ENCODE measurements around the gene PLTP. TPM values are rescaled to one million over a fixed set of nuclear protein-coding genes. Genes with fewer than 3 reads are reported as not detected.

The PLTP gene
- total RNA-seq, 2 donors from 2014 or later = 6.6 to 12.1 TPM

DNA sequence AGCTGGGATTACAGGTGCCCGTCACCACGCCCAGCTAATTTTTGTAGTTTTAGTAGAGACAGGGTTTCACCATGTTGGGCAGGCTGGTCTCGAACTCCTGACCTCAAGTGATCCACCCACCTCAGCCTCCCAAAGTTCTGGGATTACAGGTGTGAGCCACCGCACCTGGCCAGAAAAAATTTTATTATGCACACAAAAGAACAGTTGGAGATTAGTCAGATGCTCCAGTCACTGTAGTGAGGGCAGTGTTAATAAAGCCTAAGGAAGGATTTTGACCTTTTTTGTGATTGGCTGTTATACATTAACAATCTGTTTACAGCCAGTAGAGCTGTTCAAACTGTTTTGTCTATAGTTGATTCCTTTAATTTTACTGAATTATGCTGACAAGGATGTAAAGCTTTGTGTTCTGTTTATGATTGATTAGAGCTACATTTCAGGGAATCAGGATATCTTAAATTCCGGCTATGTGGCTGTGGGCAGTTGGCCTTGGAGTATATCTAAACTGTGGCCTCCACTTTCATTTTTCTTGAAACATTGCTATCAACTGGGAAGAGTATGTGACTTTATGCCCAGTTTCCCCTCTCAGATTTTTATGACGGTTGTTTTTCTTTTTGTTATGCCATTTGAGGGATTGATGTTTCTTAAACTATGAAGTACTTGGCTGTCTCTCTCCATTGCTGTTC, 44.7 kb downstream of the PLTP start:
- H3K4me3 Mint-ChIP-seq = no peak overlapping the region
- no peak overlapping the region for H3K27ac Mint-ChIP-seq
- no peaks in the 10 kb centered on the region for H3K27me3 Mint-ChIP-seq
- no peak for ATAC-seq (replicated peaks)
- H3K36me3 Mint-ChIP-seq (ENCODE audit: low read depth) = peaks cover 3% of the 10 kb centered on the region
- H3K9me3 Mint-ChIP-seq = no peaks in the 10 kb centered on the region
- no peaks in the 10 kb centered on the region for H3K4me1 Mint-ChIP-seq

DNA sequence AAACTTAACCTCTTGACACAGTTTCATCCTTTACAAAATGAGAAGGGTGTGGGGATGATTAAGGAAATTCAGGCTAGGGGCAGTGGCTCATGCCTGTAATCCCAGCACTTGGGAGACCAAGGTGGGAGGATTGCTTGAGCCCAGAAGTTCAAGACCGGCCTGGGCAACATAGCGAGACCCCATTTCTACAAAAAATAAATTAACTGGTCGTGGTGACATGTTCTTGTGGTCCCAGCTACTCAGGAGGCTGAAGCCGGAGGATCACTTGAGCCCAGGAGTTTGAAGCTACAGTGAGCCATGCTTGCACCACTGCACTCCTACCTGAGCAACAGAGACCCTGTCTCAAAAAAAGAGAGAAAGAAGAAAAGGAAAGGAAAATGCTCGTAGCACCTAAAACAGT, 45.5 kb downstream of the PLTP start:
- Mint-ChIP-seq H3K27me3 (no peaks in the 10 kb centered on the region), H3K9me3 (no peaks in the 10 kb centered on the region), H3K4me3 (no peak overlapping the region), H3K27ac (no peak overlapping the region), H3K36me3 (ENCODE audit: low read depth) (no peaks in the 10 kb centered on the region), H3K4me1 (no peaks in the 10 kb centered on the region)
- ATAC-seq (replicated peaks) = no peak

DNA sequence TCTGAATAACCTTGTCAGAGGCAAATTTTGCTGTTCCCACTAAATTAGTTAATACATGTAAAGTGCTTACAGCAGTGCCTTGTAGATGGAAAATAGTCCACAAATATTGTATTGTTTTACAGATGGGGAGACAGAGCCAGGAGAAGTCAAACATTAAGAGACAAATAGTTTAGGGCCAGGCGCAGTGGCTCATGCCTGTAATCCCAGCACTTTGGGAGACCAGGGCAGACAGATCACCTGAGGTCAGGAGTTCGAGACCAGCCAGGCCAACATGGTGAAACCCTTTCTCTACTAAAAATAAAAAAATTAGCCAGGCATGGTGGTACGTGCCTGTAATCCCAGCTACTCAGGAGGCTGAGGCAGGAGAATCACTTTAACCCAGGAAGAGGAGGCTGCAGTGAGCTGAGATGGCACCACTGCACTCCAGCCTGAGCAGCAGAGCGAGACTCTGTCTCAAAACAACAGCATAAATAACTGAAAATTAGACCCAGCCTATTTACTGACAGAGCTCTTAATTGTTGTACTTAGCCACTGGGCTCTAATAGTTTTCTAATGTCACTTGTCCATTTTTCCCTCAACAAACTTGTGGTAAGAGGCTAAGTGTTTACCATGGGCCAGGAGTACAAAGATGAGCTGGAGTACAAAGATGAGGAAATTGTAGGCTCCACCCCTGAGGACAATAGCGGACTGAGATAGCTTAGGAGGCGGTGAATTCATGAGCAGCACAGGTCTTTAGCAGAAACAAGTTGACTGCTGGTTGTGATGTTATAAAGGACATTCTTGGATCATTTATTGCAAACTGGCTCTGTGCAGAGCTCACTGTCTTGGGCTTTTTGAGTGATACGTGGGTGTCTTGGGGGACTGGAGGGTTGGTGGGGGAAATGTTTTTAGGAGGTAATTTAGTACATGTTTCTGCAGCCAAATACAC, 48.1 kb downstream of the PLTP start:
- H3K4me3 Mint-ChIP-seq = no peak overlapping the region
- no peaks in the 10 kb centered on the region for H3K36me3 Mint-ChIP-seq (ENCODE audit: low read depth)
- H3K9me3 Mint-ChIP-seq = no peaks in the 10 kb centered on the region
- H3K27ac Mint-ChIP-seq = no peak overlapping the region
- ATAC-seq (replicated peaks) = no peak
- peaks cover 11% of the 10 kb centered on the region for H3K4me1 Mint-ChIP-seq
- H3K27me3 Mint-ChIP-seq = no peaks in the 10 kb centered on the region

DNA sequence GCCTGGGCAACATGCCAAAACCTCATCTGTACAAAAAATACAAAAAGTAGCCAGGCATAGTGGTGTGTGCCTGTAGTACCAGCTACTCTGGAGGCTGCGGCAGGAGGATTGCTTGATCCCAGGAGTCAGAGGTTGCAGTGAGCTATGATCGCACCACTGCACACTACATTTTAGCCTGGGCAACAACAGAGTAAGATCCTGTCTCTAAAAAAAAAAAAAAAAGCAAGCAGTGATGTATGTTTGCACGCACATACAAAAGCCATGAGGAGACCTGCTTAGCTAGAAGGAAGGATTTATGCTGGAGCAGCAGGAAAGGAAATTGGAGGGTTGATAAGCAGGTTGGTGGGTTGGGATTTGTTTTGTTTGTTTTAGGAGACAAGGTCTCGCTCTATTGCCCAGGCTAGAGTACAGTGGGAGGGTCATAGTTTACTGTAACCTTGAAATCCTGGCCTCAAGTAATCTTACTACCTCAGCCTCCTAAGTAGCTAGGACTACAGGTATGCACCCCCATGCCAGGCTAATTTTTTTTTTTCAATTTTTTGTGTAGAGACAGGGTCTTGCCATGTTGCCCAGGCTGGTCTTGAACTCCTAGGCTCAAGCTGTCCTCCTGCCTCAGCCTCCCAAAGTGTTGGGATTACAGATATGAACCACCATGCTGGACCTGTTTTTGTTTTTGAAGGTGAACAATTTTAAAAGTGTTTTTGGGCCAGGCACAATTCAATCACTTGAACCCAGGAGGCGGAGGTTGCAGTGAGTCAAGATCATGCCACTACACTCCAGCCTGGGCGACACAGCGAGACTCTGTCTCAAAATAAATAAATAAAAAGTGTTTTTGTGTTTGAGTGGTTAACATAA, 50.5 kb downstream of the PLTP start:
- no peaks in the 10 kb centered on the region for H3K36me3 Mint-ChIP-seq (ENCODE audit: low read depth)
- H3K27ac Mint-ChIP-seq = no peak overlapping the region
- H3K4me3 Mint-ChIP-seq = no peak overlapping the region
- no peaks in the 10 kb centered on the region for H3K9me3 Mint-ChIP-seq
- H3K27me3 Mint-ChIP-seq = no peaks in the 10 kb centered on the region
- H3K4me1 Mint-ChIP-seq = peaks cover 11% of the 10 kb centered on the region
- ATAC-seq (replicated peaks) = no peak

DNA sequence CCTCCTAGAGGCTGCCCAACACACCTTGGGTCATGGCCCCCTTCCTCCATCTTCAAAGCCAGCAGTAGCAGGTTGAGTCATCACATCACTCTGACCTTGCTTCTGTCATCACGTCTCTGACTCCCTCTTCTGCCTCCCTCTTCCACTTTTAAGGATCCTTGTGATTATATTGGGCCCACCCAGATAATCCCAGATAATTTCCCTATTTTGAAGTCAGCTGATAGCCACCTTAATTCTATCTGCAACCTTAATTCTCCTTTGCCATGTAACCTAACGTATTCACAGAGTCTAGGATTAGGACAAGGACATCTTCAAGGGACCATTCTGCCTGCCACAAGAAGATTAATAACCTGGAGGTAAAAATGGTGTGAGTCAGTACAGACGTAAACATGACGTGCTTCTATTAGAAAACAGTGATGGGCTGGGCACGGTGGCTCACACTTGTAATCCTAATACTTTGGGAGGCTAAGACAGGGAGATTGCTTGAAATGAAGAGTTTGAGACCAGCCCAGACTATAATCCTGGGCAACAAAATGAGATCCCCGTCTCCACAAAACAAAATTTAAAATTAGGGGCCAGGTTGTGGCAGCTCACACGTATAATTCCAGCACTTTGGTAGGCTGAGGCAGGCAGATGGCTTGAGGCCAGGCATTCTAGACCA, 51.3 kb downstream of the PLTP start:
- no peak for ATAC-seq (replicated peaks)
- Mint-ChIP-seq H3K4me1 (peaks cover 11% of the 10 kb centered on the region), H3K27me3 (no peaks in the 10 kb centered on the region), H3K36me3 (ENCODE audit: low read depth) (no peaks in the 10 kb centered on the region), H3K27ac (no peak overlapping the region), H3K4me3 (no peak overlapping the region), H3K9me3 (no peaks in the 10 kb centered on the region)

DNA sequence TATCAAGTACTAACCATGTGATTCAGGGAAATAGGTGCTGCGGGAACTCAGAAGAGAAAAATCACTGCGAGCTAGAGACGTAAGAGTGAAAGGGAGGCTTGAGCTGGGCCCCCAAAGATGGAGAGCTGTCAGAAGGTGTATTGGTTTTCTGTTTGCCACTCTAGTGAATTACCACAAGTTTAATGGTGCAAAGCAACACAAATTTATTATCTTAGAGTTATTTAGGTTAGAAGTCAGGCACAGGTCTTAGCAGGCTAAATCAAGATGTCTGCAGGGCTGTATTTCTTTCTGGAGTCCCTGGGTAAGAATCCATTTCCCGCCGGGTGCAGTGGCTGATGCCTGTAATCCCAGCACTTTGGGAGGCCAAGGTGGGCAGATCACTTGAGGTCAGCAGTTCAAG, 52.0 kb downstream of the PLTP start:
- Mint-ChIP-seq H3K9me3 (no peaks in the 10 kb centered on the region), H3K27me3 (no peaks in the 10 kb centered on the region), H3K27ac (no peak overlapping the region), H3K36me3 (ENCODE audit: low read depth) (no peaks in the 10 kb centered on the region), H3K4me3 (no peak overlapping the region), H3K4me1 (peaks cover 11% of the 10 kb centered on the region)
- ATAC-seq (replicated peaks) = no peak

DNA sequence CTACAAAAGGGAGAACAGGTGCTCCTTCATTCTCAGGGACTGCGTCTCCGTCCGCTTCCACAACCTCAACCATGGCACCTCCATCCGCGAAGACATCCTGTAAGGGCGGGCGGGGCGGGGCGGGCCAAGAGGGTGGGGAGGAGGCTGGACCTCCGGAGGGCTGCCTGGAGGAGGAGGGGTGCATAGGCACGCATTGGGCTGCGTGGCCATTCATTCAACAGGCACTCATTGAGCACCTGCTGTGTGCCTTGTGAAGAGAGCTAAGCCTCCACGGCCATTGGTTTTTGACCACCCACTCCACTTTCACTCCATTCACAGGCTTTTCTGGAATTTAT, 54.1 kb downstream of the PLTP start:
- no peaks in the 10 kb centered on the region for H3K27me3 Mint-ChIP-seq
- peak; percentile 55 for ATAC-seq (replicated peaks)
- H3K36me3 Mint-ChIP-seq (ENCODE audit: low read depth) = peaks cover 12% of the 10 kb centered on the region
- H3K9me3 Mint-ChIP-seq = no peaks in the 10 kb centered on the region
- peak overlapping the region; percentile 97 for H3K27ac Mint-ChIP-seq
- H3K4me3 Mint-ChIP-seq = peak overlapping the region; percentile 97
- H3K4me1 Mint-ChIP-seq = peaks cover 11% of the 10 kb centered on the region

DNA sequence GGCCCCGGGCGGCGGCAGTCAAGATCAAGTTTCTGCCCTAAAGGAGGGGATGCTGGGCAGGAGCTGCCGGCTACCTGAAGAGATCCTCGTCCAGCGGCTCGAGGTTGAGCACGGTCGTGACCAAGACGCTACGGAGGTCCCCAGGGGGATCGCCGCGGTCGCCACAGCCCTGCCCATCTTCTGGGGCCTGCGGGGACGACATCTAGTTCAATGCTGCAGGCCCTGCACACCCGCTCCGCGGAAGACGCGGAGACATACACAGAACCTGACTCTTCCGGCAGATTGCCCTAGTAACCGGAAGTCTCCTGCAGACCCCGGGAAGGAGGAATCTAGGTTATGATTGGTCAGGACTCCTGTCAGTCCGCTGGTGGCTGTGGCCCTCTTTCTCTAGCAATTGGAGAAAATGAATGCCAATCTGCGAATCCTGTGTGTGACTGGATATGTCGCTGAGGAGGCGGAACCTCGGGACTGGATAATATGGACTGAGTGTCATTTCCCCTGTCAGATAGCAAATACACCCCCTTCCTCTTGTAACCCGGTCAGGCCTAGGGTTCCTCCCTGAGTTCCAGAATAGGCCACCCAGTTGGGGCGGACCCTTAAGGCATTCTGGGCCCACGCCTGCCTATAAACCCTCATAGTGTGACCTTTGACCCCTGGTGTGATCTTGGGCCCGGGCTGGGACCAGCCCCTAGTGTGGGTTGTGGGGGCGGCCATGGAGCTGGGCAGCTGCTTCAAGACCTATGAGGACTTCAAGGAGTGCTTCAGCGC, 54.7 kb downstream of the PLTP start, which contains the start of the genes ACOT8 and ZSWIM3:
Gene ACOT8 (minus strand): TSS at position 279 of the 768 bp plus-strand sequence. CDS start 77 bp downstream, at position 202.
Gene ZSWIM3 (plus strand): TSS at position 501 of the 768 bp plus-strand sequence. CDS start 212 bp downstream, at position 713.
- H3K4me3 Mint-ChIP-seq = peak within 1 kb of the TSS; percentile 97
- H3K36me3 Mint-ChIP-seq (ENCODE audit: low read depth) = peaks cover 15% of the 10 kb centered on the region
- ATAC-seq (replicated peaks) = peak; percentile 99
- no peaks in the 10 kb centered on the region for H3K9me3 Mint-ChIP-seq
- peak within 1 kb of the TSS; percentile 97 for H3K27ac Mint-ChIP-seq
- peaks cover 11% of the 10 kb centered on the region for H3K4me1 Mint-ChIP-seq
- no peaks in the 10 kb centered on the region for H3K27me3 Mint-ChIP-seq

DNA sequence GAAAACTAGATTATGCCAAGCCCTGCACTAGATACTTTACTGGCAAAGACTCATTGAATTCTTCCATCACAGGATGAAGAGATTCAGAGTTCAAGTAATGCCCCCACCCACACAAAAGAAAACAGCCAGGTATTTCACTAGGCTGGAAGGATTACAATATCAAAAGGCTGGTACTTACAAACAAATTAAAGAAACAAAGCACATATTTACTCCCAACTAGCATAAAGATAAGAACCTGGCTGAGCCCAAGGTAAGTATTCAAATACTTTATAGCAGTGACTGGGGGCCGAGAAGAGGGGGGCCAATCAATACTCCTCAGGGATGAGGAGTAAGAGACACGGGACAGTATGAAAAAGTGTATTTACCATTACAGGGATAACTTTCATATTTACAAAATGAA, 58.5 kb downstream of the PLTP start:
- Mint-ChIP-seq H3K27me3 (no peaks in the 10 kb centered on the region), H3K27ac (no peak overlapping the region), H3K36me3 (ENCODE audit: low read depth) (peaks cover 38% of the 10 kb centered on the region), H3K4me1 (no peaks in the 10 kb centered on the region), H3K4me3 (no peak overlapping the region), H3K9me3 (no peaks in the 10 kb centered on the region)
- ATAC-seq (replicated peaks) = no peak

DNA sequence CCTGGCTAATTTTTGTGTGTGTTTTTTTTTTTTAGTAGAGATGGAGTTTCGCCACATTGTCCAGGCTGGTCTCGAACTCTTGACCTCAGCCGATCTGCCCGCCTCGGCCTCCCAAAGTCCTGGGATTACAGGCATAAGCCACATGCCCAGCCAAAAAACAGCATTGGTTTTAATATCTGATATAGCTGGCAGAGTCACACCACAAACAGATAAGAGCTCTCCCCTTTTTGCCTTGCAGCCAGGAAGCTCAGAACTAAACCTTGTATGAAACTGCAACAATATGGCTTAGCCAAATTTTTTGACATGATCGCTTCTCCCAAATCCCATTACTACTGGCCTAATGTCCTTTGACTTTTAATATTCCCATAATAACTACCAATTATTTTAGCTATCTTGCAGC, 59.6 kb downstream of the PLTP start:
- Mint-ChIP-seq H3K4me3 (no peak overlapping the region), H3K36me3 (ENCODE audit: low read depth) (peaks cover 45% of the 10 kb centered on the region), H3K4me1 (no peaks in the 10 kb centered on the region), H3K27me3 (no peaks in the 10 kb centered on the region), H3K9me3 (no peaks in the 10 kb centered on the region), H3K27ac (no peak overlapping the region)
- no peak for ATAC-seq (replicated peaks)

DNA sequence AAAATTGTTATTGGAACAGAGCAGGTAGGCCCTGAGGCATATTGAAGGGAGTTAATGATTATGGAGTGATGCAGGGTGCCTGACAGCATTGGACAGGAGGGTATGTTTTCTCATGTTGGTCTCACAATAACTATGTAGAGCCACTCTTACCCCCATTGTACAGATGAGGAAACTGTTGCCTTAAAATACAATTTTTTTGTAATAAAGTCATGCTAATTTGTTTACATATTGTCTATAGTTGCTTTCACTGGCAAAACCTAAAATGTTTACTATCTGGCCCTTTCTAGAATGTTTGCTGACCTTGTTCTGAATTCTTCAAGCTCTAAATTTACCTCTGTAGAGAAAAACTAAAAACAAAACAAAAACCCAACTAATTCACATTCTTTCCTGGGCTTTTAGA, 60.5 kb downstream of the PLTP start:
- Mint-ChIP-seq H3K4me3 (no peak overlapping the region), H3K27ac (no peak overlapping the region), H3K9me3 (no peaks in the 10 kb centered on the region), H3K27me3 (no peaks in the 10 kb centered on the region), H3K36me3 (ENCODE audit: low read depth) (peaks cover 53% of the 10 kb centered on the region), H3K4me1 (no peaks in the 10 kb centered on the region)
- ATAC-seq (replicated peaks) = no peak

DNA sequence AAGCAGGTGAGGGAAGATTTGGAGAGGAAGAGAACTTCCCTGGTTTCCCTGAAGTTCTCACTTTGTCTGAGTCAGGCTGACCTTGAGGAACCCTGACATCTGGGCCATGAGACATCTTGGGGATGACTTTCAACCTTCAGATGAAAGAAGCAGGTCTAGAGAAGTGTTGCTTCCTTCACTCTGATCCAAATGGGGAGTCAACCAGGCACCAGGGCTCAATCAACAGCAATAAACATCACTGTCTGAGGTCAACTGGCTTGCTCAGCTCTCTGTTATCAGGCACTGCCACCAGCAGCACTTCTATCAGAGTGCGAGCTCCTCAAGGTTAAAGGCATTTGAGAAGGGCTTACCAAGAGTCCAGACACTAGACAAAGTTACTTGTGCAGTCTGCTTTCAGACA, 61.0 kb downstream of the PLTP start:
- ATAC-seq (replicated peaks) = no peak
- Mint-ChIP-seq H3K27ac (no peak overlapping the region), H3K27me3 (no peaks in the 10 kb centered on the region), H3K4me1 (no peaks in the 10 kb centered on the region), H3K9me3 (no peaks in the 10 kb centered on the region), H3K4me3 (no peak overlapping the region), H3K36me3 (ENCODE audit: low read depth) (peaks cover 59% of the 10 kb centered on the region)

DNA sequence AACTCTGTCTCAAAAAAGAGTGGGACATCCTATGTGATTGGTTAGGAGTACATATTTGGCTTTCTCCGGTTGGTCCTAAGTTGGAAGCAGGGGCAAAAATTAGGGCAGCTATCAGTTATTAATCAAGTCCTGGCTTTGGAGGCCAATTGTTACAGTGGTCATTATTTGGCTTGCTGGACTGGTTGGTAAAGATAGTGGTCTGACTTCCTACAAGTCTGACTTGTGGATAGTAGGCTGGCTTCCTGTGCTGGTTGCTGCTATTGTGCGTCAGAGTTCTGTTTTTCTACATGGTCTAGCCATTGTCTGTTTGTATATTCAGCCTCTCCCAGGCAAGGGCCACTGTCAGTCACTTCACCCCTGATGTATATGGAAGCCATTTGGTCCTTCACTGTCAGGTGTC, 61.7 kb downstream of the PLTP start:
- Mint-ChIP-seq H3K4me1 (no peaks in the 10 kb centered on the region), H3K27ac (peak overlapping the region; percentile 53), H3K36me3 (ENCODE audit: low read depth) (peaks cover 65% of the 10 kb centered on the region), H3K4me3 (no peak overlapping the region), H3K27me3 (no peaks in the 10 kb centered on the region), H3K9me3 (no peaks in the 10 kb centered on the region)
- ATAC-seq (replicated peaks) = no peak
